NCI-H187 (cell line): ENCODE measurements around the gene RAB34.

ENCODE experiments used
- DNase-seq, 2 experiments: peaks; one replicate each; lab custom pipeline; 2025; lab: John Stamatoyannopoulos, UW

Gene RAB34

DNA sequence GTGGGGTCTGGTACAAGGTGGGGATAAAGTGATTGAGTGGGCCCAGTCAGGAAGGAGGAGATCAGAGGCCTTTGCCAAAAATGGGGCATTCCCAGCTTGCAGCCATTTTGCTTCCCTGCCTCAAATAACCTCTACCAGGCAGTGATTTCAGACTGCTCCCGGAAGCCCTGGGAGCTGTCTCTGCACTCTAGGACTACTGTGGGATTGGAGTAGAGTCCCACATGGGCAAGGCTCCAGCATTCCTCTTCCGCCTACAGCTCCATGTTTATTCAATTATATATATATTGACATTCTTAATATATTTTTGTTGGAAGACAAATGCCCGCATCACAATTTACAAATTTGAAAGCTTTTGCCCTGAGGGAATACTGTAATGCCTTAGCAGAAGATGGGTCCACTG lies 42.2 kb downstream of the RAB34 start:
- no peak for DNase-seq

DNA sequence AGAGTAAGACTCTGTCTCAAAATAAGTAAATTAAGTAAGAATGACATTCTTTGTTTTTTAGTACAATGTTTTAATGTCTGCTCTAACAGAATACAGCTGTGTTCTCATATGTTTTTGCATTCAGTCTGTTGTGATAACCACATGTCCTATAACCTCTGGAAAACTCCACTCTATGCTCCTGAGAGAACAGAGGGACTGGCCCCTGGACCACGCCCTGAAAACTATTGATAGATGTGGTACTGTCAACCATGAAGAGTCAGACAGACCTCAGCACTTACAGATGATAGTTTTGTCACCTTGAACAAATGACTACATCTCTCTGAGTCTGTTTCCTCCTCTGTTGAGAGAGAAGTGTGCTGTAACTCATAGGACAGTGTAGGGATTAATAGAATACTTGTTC lies 47.8 kb downstream of the RAB34 start:
- DNase-seq, result no peak

DNA sequence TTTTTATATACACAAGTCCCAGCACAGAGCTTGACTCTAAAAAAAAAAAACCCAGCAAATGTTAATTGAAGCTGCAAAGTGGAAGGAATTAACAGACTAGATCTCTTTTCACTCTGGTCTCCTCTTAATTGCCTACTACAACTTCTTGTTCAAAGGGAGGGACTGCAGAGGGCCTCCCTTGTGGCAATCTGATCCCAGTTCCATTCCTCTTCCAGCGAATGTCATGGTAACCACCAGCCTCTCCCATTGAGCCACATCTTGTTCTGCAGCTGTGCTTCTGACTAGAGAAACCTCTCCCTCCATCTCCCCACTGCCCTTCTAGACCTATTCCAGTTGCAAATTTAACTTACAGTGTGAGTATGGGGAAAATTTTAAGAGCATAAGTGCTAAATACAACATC lies 49.8 kb downstream of the RAB34 start:
- DNase-seq, result no peak

DNA sequence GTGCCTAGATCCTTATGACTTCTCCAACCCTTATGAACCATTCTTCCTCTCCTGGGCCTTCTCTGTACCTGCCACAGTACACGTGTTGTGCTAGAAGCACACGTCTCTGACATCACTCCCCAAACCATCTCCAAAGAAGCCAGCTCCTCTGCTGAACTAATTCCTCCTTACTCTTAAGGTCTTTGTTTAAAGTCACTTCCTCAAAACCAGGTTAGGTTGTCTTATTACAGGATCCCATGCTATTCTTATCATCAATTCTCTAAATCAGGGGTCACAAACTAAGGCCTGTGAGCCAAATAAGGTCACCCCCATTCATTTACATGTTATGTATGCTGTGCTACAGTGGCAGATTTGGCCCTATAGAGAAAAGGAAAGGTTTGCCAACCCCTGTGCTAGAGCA lies 51.7 kb downstream of the RAB34 start:
- DNase-seq, result no peak
